GM13977 (cell line): ENCODE results near the gene ITPRIPL2.

Experiments
- DNase-seq: peaks from one replicate; pipeline ENCODE4 v3.0.0; 2012; ENCODE audit warnings: low spot score
- CTCF ChIP-seq: IDR thresholded peaks from 2 replicates; pipeline ENCODE4 v1.5.1; 2012; ENCODE audit warnings: mild to moderate bottlenecking, control low read depth; ENCODE audit not compliant: insufficient read depth; ENCODE audit errors: extremely low read depth, missing control alignments
- in situ Hi-C: fragments of 300-500 bp; cut with MboI; formaldehyde crosslinking; loops from one replicate; pipeline ENCODE4 v1.12.0; 2022; ENCODE audit warnings: low sequenced_read_pairs, low pct_unique_long_range_greater_than_20kb, mixed read lengths, inconsistent platforms; ENCODE audit not compliant: unreplicated experiment

ITPRIPL2 gene

GRCh38 chr16:19135896-19136438 is 22.2 kb downstream of the ITPRIPL2 start:
- no peak for TF ChIP-seq CTCF
- no peak for DNase-seq
- in situ Hi-C loops: no loop called here

- in situ Hi-C loops: no loop called here
- no peak for DNase-seq
- TF ChIP-seq CTCF: no peak
These were observed 22.9 kb downstream of the ITPRIPL2 start for GRCh38 chr16:19136549-19137196.

- in situ Hi-C loops: no loop called here
- no peak for TF ChIP-seq CTCF
- DNase-seq: no peak
These were observed 23.7 kb downstream of the ITPRIPL2 start for GRCh38 chr16:19137201-19138128.

- TF ChIP-seq CTCF: no peak
- in situ Hi-C loops: no loop called here
- DNase-seq: no peak
These were observed 24.8 kb downstream of the ITPRIPL2 start for GRCh38 chr16:19138601-19139000.

- no peak for DNase-seq
- in situ Hi-C loops: no loop called here
- no peak for TF ChIP-seq CTCF
These were observed 25.8 kb downstream of the ITPRIPL2 start for GRCh38 chr16:19139436-19140091.

GRCh38 chr16:19140396-19140795 is 26.6 kb downstream of the ITPRIPL2 start:
- in situ Hi-C loops: no loop called here
- TF ChIP-seq CTCF: no peak
- no peak for DNase-seq
